Measurements from ENCODE around the gene MEFV. TPM values are rescaled to one million over a fixed set of nuclear protein-coding genes. Genes with fewer than 3 reads are reported as not detected.
"Not testable (repeated sequence)": the region's sequence is repeated elsewhere in the genome, so short reads cannot be mapped to it uniquely, and the experiment has no call there.

The MEFV gene, protein sequence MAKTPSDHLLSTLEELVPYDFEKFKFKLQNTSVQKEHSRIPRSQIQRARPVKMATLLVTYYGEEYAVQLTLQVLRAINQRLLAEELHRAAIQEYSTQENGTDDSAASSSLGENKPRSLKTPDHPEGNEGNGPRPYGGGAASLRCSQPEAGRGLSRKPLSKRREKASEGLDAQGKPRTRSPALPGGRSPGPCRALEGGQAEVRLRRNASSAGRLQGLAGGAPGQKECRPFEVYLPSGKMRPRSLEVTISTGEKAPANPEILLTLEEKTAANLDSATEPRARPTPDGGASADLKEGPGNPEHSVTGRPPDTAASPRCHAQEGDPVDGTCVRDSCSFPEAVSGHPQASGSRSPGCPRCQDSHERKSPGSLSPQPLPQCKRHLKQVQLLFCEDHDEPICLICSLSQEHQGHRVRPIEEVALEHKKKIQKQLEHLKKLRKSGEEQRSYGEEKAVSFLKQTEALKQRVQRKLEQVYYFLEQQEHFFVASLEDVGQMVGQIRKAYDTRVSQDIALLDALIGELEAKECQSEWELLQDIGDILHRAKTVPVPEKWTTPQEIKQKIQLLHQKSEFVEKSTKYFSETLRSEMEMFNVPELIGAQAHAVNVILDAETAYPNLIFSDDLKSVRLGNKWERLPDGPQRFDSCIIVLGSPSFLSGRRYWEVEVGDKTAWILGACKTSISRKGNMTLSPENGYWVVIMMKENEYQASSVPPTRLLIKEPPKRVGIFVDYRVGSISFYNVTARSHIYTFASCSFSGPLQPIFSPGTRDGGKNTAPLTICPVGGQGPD
- 0.21 and 0.34 TPM in 2 replicates for total RNA-seq (2014; rRNA removed; shearing (Covaris generic))

- DNase-seq (ENCODE audit: low read depth) = peak; percentile 49
Measured at GRCh38 chr16:3256146-3256865, at the start of gene MEFV. MEFV (minus strand) TSS chr16:3256633; CDS start chr16:3256587, 46 bp downstream.

DNA sequence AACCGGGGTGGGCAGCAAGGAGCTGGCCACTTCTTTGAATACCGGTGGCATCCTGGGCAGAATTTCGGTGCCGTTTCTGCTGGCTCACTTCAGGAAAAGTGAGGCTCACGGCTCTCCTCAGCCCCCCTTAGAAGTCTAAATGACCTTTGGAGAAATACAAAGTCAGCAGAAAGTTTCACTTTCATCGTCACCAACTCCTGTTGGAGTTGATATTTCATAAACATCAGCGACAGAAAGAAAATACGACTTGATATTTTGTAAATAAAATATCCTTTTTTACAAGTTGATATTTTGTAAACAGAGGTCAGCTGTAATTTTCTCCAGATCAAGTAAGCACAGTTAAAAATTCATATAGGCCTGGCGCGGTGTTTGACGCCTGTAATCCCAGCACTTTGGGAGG is 49.6 kb upstream of the MEFV start:
- DNase-seq (ENCODE audit: low read depth) = no peak

DNA sequence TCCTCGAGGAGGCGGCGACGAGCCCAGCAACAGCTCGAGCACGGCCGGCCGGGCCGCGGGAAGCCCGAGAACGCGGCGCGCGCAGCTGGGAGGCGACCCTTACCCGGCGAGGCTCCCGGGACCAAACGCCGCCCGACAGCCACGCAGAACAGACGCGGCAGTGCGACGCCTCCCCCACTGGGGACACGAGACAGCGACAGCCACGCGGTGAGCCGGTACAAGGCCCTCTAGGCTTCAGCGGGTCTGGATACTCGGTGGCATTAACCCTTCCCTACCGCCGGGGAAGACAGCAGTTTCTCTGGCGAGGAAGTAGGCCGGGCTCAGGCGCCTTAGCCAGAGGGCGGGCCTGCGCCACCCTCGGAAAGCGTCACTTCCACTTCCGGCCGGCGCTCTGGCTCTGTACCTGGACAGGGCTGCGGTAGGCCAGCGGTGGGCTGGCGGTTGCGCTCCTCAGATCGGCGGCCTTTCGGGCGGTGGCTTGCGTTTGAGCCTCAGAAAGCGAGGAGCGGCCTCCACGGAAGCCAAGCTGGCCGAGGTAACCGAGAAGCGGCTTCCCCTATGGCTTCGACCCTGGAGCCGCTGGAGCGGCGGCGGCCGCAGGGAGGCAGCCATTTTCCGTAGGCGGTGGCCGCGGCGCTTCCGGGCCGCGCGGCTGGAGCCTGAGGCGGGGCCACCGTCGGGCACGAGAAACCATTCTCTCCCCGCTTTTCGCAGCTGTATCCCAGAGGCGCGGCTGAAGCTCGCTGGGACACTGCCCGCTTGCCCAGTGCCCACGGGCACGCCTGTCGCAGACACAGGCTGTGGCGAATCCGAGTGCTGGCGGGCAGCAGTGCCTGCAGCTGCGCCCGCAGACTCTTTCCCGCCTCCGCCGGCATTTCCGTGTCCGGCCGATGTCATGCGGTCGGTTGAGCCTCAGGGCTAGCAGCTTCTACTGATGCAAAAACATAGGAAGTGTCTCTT is 49.0 kb upstream of the MEFV start, which contains the start of the genes TIGD7 and ZNF75A:
TSS of gene TIGD7 (minus strand) at position 322 of the 960 bp plus-strand sequence. CDS start 4,816 bp downstream, outside the sequence.
TSS of gene ZNF75A (plus strand) at position 389 of the 960 bp plus-strand sequence. CDS start 2,932 bp downstream, outside the sequence.
- peak; percentile 93 for DNase-seq (ENCODE audit: low read depth)

DNA sequence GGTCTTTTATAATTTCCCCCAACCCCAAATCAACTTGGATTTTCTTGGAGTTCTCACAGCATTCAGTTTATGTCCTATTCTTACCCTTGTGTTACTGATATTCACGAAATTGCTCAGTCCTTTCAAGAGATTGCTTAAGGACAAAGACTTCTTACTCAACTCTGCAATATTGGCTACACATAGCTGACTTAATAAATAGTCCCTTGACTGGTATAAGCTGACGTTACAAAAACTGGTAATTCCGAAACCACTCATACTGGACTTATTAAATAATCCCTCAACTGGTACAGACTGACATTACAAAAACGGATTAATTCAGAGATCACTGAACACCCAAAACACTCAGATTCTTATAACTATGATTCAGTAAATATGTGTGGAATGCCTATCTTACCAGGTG is 47.9 kb upstream of the MEFV start:
- no peak for DNase-seq (ENCODE audit: low read depth)

- DNase-seq (ENCODE audit: low read depth) = no peak
Measured at GRCh38 chr16:3295783-3296182, 39.4 kb upstream of the MEFV start.

- DNase-seq (ENCODE audit: low read depth) = no peak
Measured at GRCh38 chr16:3295209-3295608, 38.8 kb upstream of the MEFV start.

DNA sequence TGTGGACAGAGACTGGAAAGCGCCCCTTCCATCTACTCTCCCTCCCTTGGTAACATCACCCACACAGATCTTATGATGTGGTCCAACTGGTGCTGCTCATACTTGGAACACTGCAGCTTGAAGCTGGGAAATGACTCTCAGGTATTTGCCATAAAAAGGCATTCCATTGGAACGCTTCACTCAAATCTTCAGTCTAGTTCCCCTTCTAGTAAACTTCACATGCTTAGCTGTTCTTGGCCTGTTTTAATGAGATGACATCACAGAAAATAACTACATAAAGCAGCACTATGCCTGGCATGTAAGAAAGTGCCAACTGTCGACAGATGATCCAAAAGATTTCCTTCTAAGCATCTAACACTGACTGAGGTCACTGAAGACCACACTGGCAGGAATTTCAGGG is 36.2 kb upstream of the MEFV start:
- DNase-seq (ENCODE audit: low read depth) = no peak

DNA sequence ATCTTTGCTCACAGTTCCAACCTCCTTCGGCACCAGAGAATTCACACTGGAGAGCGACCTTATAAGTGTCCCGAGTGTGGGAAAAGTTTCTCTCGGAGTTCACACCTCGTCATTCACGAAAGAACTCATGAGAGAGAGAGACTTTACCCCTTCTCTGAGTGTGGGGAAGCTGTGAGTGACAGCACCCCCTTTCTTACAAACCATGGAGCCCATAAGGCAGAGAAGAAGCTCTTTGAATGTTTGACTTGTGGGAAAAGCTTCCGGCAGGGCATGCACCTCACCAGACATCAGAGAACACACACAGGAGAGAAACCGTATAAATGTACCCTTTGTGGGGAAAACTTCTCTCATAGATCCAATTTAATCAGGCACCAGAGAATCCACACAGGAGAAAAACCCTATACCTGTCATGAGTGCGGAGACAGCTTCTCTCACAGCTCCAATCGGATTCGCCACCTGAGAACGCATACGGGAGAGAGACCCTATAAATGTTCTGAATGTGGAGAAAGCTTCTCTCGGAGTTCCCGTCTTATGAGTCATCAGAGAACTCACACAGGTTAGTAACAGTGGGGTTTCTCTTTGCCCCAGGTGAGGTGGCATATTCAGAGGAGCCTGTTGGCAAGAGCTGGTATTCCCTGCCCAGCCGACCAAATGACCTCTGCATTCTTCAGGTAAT is 33.7 kb upstream of the MEFV start:
- DNase-seq (ENCODE audit: low read depth) = no peak

DNA sequence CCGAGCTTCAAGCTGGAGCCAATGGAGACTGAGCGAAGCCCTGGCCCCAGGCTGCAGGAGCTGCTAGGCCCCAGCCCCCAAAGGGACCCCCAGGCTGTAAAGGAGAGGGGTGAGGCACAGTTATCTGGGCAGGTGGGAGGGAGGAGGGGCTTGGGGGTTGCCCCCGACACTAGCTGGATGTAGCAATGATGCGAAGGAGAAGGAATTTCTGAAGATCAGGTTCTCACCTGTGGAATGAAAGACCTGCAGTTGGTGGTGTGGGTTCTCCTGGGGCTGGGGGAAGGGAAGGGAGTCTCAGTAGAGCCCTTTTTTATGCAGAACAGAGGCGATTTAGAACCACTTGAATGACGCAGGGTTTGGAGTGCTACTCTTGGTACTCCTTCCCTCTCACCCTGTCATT is 28.7 kb upstream of the MEFV start:
- no peak for DNase-seq (ENCODE audit: low read depth)

DNA sequence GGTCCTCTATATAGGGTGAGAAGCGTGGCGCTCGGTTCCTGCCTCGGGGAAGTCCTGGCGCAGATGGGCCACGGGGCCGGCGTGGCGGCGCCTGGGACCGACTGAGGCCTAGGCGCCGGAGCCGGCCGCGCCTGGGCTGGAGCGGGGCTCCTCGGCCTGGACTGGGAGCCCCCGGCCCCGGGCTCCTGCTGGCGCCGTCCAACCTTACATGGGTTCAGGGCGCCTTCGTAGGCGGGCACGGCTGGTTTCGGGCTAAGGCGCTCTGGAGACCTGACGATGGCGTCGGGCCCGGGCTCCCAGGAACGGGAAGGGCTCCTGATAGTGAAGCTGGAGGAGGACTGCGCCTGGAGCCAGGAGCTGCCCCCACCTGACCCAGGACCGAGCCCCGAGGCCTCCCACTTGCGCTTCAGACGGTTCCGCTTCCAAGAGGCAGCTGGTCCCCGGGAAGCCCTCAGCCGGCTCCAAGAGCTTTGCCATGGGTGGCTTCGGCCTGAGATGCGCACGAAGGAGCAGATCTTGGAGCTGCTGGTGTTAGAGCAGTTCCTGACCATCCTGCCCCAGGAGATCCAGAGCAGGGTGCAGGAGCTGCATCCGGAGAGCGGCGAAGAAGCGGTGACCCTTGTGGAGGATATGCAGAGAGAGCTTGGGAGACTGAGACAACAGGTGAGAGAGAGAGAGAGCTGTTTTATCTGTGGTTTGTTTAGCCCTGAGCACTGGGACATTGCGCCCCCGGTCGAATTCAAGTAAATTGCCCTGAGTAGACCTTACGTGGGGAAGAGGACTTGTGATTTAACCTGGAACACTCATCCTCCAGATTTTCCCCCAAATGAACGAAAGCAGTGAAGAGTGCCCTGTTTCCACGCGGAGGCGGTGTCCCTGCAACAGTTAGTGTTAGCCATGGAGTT is 27.4 kb upstream of the MEFV start:
- peak; percentile 11 for DNase-seq (ENCODE audit: low read depth)

- peak; percentile 96 for DNase-seq (ENCODE audit: low read depth)
Measured at GRCh38 chr16:3282730-3283542, 26.5 kb upstream of the MEFV start, which contains the start of gene ZNF263. ZNF263 (plus strand) TSS chr16:3283491; CDS start chr16:3283819, 328 bp downstream.

GRCh38 chr16:3282103-3282729 is 25.8 kb upstream of the MEFV start:
- DNase-seq (ENCODE audit: low read depth) = peak; percentile 80

DNA sequence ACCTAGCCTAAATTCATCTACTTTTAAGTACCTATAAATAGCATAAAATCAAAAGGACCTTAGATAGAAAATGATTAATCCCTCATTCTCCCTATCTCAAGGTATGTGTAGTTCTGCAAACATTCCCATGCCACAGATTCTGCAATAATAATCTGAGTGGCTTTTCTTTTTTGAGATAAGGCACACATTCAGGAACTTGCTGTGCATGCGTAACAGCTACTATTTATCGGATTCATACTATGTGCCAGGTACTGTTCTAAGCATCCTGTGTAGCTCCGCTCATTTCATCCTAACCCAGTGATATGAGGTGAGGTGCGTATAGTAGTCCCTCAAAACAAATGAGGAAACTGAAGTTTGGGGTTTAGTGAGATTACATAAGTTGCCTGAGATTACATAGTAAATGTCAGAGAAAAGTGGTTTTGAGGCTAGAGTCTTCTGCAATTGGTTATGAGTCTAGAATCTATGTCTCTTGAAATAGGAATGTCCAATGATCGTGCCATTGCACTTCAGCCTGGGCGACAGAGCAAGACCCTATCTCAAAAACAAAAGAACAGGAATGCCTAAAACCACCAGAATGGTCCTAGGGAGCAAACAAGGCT is 24.9 kb upstream of the MEFV start:
- DNase-seq (ENCODE audit: low read depth) = no peak

- DNase-seq (ENCODE audit: low read depth) = no peak
Measured at GRCh38 chr16:3276679-3277078, 20.2 kb upstream of the MEFV start.

DNA sequence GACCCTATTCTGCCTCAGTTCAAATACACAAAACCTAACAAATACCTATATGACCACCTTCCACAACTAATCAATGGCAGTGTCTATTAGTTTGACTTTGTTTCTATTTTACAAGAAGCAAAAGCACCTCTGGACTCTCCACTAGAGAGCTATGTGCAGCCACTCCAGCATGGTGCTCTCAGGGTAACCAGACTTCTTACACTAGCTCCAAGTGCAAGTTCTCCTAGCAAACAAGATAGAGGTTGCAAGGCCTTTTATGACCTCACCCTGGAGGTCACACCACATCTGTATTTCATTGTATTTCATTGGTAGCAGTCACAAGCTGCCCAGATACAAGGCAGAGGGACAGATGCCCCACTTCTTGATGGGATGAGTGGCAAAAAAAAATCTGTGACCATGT is 18.5 kb upstream of the MEFV start:
- DNase-seq (ENCODE audit: low read depth) = no peak

DNA sequence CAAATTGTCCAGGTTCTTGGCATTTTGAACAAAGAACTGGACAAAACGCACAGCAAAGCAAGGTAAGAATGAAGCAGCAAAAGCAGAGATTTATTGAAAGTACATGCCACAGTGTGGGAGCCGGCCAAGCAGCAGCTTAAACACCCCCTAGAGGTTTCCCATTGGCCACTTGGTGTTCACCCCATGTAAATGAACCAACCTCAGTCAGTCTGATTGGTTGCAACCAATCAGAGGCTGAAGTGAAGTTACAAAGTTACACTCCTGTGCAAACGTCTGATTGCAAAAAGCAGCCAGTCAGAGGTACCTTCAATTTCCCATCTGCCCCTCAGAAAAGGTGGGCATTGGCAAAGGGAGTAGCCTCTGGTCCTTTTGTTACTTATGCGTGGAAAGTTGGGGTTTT is 18.1 kb upstream of the MEFV start:
- DNase-seq (ENCODE audit: low read depth) = peak; percentile 23

GRCh38 chr16:3271281-3271680 is 14.8 kb upstream of the MEFV start:
- DNase-seq (ENCODE audit: low read depth) = not testable (repeated sequence)
